HG03378 (cell line): ENCODE measurements around the gene SMURF2.

Source experiments
- ATAC-seq: cut with Tn5 transposase; IDR thresholded peaks from one replicate; pipeline ENCODE4 v1.9.1; 2021; ENCODE audit warnings: mild to moderate bottlenecking, moderate library complexity; ENCODE audit not compliant: unreplicated experiment

Gene SMURF2

GRCh38 chr17:64505340-64506200 is 156.5 kb downstream of the SMURF2 start:
- ATAC-seq: no peak

GRCh38 chr17:64504769-64505339 is 157.3 kb downstream of the SMURF2 start:
- no peak for ATAC-seq

- no peak for ATAC-seq
Observed at GRCh38 chr17:64503821-64504768, 158.0 kb downstream of the SMURF2 start.

DNA sequence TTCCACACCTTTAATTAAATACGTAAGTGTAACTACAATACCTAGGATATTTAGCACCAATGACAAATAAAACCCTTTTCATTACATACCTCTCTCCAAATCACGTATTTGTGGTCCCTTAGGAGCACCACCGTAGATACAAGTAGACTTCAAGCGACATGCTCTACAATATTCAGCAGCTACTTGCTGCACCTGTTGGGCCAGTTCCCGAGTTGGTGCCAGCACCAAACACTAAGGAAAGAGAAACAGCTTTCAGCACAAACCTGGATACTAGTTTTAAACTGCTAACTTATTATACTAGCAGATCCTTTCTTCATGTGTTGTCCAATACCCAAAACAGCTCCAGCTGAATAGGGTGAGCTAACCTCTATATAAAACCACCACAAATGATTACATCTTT is 158.8 kb downstream of the SMURF2 start:
- ATAC-seq: no peak

DNA sequence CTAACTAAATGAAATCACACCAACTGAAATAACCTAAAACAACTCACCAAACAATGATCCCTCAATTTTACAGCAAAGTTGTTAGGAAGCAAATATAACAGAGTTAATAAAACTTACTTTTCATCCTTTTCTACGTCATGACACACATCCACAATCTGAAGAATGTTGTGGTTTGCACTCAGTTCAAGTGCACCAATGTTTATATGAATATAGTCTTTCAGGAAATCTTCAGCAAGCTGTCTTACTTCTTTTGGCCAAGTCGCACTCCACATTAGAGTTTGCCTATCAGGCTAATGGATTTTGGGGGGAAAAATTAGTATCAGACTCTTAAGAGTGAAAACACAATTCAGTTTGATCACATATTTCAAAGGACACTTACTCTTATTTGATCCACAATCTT is 159.3 kb downstream of the SMURF2 start:
- ATAC-seq: no peak

DNA sequence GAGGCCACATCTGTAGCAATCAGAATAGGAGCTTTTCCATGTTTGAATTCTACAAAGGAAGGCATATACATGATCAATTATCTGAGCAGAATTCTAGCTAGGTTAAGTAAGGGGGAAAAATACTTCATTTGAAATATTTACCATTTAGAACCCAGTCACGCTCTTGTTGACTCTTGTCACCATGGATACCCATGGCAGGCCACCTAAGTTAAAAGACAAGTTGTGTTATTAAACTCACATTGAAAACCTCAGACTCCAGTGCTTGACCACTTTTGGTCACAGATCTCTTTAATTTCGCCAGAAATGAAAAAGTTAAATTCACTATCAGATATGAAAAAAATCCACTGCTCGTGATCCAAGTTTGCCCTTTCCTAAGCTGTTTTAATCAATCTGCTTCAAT is 160.1 kb downstream of the SMURF2 start:
- no peak for ATAC-seq

DNA sequence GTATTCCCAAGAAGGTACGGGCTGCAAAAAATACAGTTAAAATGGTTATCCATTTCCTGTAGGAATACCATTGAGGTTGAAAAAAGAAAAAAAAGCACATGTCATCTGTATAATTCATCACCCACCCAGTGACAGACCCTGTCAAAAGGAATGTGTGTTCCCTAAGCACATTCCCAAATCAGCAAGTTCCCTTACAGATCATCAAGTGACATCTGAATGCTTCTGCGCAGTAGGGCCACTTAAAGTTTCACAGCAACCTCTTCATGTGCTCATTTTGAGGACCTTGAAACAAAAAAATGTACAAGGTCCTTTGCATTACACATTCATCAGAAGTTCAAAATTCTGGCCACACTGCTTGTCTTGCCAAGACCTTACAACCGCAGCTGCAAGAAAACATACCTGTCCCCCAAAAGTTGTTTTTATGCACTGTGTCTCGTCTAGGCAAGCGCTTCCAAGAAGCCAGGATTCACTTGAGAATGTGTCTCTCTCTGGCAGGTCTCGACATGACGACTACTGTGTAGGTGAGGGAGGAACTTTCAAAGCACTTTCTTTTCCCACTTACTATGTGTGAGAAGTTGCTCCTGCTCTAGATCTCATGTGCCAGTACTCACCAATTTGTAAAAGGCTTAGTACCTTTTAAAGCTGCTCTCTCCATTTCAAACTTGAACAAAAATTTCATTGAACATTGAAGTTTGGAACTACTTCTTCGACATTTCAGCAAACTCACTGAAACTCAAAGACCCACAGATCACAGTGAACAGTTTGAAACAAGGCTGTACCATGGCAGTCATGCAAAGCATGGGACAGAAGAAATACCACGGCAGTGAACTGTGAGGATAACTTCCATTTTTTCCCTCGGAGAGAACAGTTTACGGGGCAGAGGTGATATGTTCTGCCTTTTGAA is 161.0 kb downstream of the SMURF2 start:
- ATAC-seq: no peak

GRCh38 chr17:64500487-64500859 is 161.6 kb downstream of the SMURF2 start:
- no peak for ATAC-seq

DNA sequence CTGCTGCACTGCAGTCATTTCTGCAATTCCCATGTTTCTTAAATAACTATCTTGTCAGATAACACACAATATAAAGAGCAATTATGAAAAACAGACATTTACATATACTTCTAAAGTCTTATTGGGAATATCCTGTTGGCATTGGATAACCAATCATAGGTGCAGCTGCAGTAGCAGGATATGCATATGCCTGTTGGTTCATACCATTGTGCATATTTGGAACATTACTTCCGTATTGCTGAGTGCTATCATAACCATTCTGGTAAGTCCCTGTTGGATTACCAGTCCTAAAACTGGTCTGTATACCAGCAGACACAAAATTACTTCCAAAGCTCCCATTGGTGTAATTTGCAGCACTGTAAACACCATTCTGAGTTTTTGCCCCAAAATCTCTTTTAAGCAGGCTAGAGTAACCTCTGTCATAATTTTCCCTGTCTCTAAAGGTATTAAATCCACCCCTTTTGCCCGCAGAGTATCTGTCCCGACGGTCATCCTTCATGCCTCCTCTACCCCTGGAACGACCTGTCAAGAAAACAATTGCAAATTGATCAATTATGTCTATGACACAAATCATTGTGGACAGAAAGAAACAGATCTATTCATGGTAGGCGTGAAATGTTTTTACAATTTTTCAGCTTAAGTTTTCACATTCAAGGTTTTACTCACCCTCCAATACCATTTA is 162.2 kb downstream of the SMURF2 start:
- ATAC-seq: no peak

DNA sequence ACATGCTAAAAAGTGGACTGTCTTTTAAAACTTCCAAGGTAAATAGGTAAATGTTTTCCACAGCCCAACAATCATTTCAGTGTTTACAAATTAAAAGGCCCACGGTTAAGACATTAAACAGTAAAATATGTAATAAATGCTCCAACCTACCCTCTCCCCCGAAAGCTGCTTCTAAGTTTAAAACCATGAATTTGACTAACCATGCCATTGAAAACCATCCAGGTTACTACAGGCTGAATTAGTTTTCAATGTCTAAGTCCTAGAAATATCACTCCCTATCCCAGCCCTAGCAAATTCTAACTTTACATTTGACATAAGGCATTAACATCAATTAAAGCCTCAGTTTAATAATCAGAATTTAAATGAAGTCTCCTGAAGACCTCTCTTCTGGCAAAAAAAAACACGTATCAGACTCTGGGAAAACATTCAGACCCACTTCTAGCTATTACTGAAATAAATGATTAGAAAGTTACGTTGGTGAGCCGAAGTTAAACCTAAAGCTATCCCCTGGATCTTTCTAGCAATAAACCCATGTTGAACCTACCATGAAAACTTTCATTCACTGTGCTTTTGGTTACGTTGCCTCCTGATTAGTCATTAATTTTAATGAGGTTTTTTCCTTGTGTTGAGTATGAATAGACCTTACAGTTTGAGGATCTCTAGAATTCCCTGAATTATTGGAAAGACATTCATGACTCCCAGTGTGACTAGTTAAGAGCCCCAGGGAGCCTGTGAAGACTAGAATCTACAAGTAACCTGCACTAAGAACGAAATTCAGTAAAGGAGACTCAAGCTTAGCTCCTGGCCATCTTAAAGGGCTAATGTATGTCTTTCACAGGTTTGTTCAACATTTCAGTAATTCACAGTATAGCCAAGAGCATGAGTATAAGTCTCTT is 163.6 kb downstream of the SMURF2 start:
- ATAC-seq: no peak

DNA sequence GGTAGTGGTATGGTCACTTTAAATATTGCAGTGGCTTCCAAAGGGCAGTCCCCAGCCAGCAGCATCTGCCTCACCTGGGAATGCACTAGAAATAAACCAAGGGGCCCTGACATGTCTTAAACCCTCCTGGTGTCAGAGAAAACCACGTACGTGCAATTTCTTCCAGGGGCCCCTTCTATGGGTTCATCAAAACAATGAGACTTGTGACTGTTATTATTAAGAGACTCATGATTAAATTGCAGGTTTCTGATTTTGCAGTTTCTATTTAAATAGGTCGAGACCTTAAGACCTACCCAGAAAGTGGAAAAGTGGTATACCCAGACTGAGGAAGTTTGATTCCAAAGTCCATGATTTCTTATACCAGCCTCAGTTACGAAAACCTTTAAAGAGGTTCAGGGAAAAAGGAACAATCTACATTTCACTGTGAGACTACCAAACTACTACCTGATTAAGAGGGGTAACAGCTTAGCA is 164.5 kb downstream of the SMURF2 start:
- no peak for ATAC-seq

GRCh38 chr17:64496786-64497564 is 165.1 kb downstream of the SMURF2 start, which contains the start of gene POLG2:
Gene POLG2, minus strand, starts transcription at chr17:64497054. Its CDS starts 86 bp downstream, at chr17:64496968.
- ATAC-seq: peak; percentile 63

- no peak for ATAC-seq
Observed at GRCh38 chr17:64496348-64496785, 165.7 kb downstream of the SMURF2 start.
